HG03097 (cell line): ENCODE measurements around the gene HOXA7.

Experiments
- ATAC-seq: cut with Tn5 transposase; IDR thresholded peaks from one replicate; pipeline ENCODE4 v1.9.1; 2021; ENCODE audit not compliant: unreplicated experiment, low FRiP score

HOXA7 gene

DNA sequence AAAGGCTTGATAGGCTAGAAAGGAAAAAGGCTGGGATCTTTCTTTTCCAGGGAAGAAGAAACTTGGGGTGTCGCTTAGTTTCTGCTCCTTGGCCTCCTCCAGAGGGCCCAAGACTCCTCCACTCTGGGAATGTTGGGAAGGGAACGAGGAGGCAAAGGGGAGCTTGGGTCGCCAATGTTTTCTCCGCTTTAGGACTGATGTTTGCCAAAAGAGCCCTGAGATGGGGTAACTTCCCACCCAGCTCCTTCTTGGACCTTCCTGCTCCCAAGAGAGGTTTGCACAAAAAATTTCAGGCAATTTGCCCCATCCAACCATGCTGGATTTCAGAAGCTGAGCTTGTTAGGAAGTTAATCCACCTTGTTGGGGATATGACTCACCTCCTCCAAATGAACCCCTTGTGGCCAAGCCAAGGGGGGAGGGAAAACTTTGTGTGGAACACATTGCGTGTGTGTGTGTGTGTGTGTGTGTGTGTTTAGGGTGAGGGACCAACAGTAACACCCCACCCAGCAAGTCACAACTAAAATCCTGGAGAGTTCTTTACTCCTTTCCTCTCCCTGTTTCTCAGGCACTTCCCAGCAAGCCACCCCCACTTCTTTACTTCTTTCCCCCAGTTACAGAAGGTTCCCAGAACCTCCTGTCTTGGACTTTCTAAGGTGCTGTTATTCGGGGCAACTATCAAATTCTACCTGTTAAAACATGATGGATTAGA lies 45.3 kb downstream of the HOXA7 start:
- ATAC-seq, result no peak

DNA sequence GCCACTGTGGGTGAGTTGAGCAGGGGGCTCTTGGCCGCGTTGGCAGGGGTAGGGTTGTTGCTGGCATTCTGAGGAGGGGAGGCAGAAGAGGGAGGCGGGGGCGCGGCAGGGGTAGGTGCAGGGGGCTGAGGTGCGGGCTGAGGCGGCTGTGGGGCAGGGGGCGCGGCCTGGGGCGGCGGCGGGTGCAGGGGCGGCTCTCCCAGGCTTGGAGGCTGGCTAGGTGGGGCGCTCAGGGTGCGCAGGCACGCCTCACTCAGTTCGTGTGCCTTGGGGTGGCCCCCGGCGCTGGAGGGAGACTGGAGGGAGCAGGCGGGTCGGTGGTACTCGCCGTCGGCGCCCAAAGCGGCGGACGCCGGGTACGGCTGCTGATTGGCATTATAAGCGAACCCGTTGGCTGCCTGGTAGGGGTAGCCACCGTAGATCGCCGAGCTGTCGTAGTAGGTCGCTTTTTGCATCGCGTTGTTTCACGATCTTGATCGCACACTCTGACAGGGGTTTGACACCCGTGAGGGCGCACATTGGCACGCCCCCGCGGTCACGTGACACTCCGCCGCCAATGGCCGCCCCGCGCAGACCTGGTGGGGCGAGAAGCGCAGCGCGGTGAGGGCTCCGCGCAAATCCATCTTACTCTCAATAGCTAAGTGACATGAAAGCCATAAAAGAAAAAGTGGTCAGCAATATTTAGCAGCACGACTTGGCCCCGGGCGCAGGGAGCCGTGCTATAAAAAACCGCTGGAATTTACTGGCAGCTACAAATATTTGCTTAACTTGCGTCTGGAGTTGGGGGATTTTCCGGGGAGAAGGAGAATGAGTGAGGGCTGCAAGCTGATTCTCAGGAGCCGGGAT lies 46.1 kb downstream of the HOXA7 start:
- ATAC-seq, result no peak

GRCh38 chr7:27109466-27110185 lies 46.8 kb downstream of the HOXA7 start:
- ATAC-seq, result no peak

GRCh38 chr7:27108390-27109127 lies 47.9 kb downstream of the HOXA7 start:
- no peak for ATAC-seq

- ATAC-seq, result no peak
Observed at GRCh38 chr7:27107391-27108381, 48.8 kb downstream of the HOXA7 start.

- no peak for ATAC-seq
Observed at GRCh38 chr7:27106901-27107240, 49.6 kb downstream of the HOXA7 start.

- no peak for ATAC-seq
Observed at GRCh38 chr7:27106181-27106900, 50.1 kb downstream of the HOXA7 start.

- no peak for ATAC-seq
Observed at GRCh38 chr7:27105301-27106031, 51.0 kb downstream of the HOXA7 start.

GRCh38 chr7:27104341-27105058 lies 52.0 kb downstream of the HOXA7 start:
- ATAC-seq, result no peak
